ENCODE measurements around the gene MAG.

MAG gene

GRCh38 chr19:35294859-35295791 is 3.2 kb downstream of the MAG start:
- Histone ChIP-seq H3K27ac (no peak overlapping the region), H3K4me3 (no peak overlapping the region)

- H3K27ac ChIP-seq: no peak overlapping the region
- no peak overlapping the region for H3K4me3 ChIP-seq
These were observed 4.0 kb downstream of the MAG start for GRCh38 chr19:35295792-35296462.

GRCh38 chr19:35296644-35297514 is 4.9 kb downstream of the MAG start:
- H3K4me3 ChIP-seq: no peak overlapping the region
- H3K27ac ChIP-seq: no peak overlapping the region

GRCh38 chr19:35297515-35297848 is 5.5 kb downstream of the MAG start:
- Histone ChIP-seq H3K27ac (no peak overlapping the region), H3K4me3 (no peak overlapping the region)

GRCh38 chr19:35297922-35298321 is 6.0 kb downstream of the MAG start:
- Histone ChIP-seq H3K27ac (no peak overlapping the region), H3K4me3 (no peak overlapping the region)

- Histone ChIP-seq H3K4me3 (no peak overlapping the region), H3K27ac (no peak overlapping the region)
These were observed 6.6 kb downstream of the MAG start for GRCh38 chr19:35298561-35298972.

- Histone ChIP-seq H3K27ac (no peak overlapping the region), H3K4me3 (no peak overlapping the region)
These were observed 7.8 kb downstream of the MAG start for GRCh38 chr19:35299523-35300338.

GRCh38 chr19:35300339-35300649 is 8.3 kb downstream of the MAG start:
- no peak overlapping the region for H3K27ac ChIP-seq

GRCh38 chr19:35301961-35302360 is 10.0 kb downstream of the MAG start:
- Histone ChIP-seq H3K27ac (no peak overlapping the region), H3K4me3 (no peak overlapping the region)

More at GRCh38 chr19:35300339-35300649, 8.3 kb downstream of the MAG start:
- no peak overlapping the region for H3K4me3 ChIP-seq

GRCh38 chr19:35302446-35302845 is 10.5 kb downstream of the MAG start:
- no peak overlapping the region for H3K27ac ChIP-seq
- H3K4me3 ChIP-seq: no peak overlapping the region

- H3K4me3 ChIP-seq: no peak overlapping the region
- no peak overlapping the region for H3K27ac ChIP-seq
These were observed 11.5 kb downstream of the MAG start for GRCh38 chr19:35303357-35303915.

- H3K4me3 ChIP-seq: no peak overlapping the region
- no peak overlapping the region for H3K27ac ChIP-seq
These were observed 12.1 kb downstream of the MAG start for GRCh38 chr19:35304036-35304435.

GRCh38 chr19:35305181-35305580 is 13.2 kb downstream of the MAG start:
- H3K27ac ChIP-seq: no peak overlapping the region
- no peak overlapping the region for H3K4me3 ChIP-seq

GRCh38 chr19:35306473-35307246 is 14.7 kb downstream of the MAG start:
- Histone ChIP-seq H3K27ac (no peak overlapping the region), H3K4me3 (no peak overlapping the region)

- H3K27ac ChIP-seq: no peak overlapping the region
- no peak overlapping the region for H3K4me3 ChIP-seq
These were observed 16.0 kb downstream of the MAG start for GRCh38 chr19:35307931-35308330.

GRCh38 chr19:35308910-35309309 is 16.9 kb downstream of the MAG start:
- no peak overlapping the region for H3K27ac ChIP-seq
- no peak overlapping the region for H3K4me3 ChIP-seq

GRCh38 chr19:35309481-35310279 is 17.7 kb downstream of the MAG start:
- Histone ChIP-seq H3K27ac (no peak overlapping the region), H3K4me3 (no peak overlapping the region)

GRCh38 chr19:35310331-35310730 is 18.4 kb downstream of the MAG start:
- no peak overlapping the region for H3K27ac ChIP-seq

More at GRCh38 chr19:35310331-35310730, 18.4 kb downstream of the MAG start:
- H3K4me3 ChIP-seq: no peak overlapping the region

Measured in skin epidermis (tissue), 12 donors.